GM12872 (cell line): ENCODE results near the gene GAS6.

ENCODE experiments used
- CTCF ChIP-seq: IDR thresholded peaks from 3 replicates; pipeline ENCODE4 v1.5.1; 2011; ENCODE audit warnings: low read depth, mild to moderate bottlenecking, low read length, moderate library complexity; ENCODE audit not compliant: insufficient read depth

Gene GAS6

GRCh38 chr13:113856716-113857065 is 7.2 kb downstream of the GAS6 start:
- TF ChIP-seq CTCF = no peak

GRCh38 chr13:113855931-113856715 is 7.8 kb downstream of the GAS6 start:
- TF ChIP-seq CTCF = no peak

DNA sequence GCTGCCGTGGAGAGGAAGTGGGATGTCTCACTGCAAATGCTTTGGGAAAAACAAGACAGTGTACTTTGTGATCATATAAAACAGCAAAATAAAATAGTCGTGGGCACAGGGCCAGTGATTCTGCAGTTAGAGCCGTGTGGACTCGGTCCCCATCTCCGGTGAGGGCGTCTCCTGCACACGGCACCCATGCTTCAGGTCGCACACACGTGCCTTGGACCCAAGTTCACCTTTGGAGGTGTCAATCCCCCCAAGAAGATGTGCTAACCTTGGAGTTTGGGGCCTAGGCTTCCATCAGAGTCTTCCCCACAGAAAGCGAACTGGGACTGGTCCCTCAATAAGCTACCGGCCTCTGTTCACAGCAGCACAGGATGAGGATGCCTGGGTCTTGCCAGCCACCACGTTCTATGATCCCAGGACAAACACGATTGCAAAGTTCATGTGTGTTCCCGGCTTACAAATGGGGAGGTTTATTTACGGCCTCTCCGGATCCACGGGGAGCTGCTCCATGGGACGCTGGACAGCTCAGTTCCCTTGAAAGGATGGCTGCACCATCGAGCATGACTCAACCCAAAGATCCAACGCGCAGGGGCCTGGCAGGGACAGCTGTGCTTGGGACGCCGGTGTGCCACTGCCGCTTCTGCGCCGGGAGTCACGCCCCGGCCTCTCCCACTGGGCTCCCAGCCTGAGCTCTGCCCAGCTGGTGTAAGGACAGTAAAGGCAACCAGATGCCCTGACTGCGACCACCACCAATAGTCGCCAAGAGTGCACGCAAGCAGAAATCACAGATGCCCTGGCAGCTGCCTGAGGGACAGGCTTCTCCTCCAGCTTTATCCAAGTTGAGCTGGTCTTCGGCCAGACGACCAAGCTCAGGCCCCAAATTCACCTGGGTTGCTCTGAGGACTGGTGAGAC is 8.6 kb downstream of the GAS6 start:
- no peak for TF ChIP-seq CTCF

DNA sequence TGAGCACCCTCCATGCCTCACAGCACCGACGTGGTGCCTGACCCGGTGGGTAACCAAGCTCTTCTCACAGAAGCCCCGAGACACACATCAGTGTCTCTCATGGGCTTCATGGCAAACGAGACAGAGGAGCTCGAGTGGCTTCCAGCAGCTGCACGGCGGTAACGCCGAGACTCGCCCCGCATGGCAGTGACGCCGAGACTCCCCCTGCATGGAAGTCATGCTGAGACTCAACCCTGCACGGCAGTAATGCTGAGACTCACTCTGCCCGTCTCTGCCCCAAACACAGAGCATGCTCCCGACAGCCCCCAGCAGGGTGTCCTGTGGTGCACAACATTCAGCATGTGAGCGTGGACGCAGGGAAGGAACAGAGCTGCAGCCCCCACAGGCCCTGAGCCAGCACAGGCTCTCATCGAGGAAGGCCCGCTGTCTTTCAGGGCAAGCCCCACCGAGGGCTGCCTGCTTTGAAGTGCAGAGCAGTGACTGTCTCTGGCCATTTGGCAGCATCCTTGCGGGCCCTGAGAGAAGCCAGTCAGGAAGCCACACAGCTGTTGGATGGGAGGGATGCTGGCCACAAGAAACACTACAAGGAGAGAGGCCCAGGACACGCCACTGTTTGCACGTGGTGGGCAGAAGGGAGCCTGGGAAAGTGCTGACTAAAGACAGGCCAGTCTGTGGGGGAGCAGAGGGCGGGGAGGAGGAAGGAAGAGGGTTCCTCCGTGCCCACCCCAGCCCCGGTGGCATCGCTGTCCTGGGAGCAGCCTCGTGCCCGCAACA is 9.5 kb downstream of the GAS6 start:
- no peak for TF ChIP-seq CTCF

- no peak for TF ChIP-seq CTCF
Observed at GRCh38 chr13:113853518-113854237, 10.2 kb downstream of the GAS6 start.

GRCh38 chr13:113852536-113853517 is 11.0 kb downstream of the GAS6 start:
- no peak for TF ChIP-seq CTCF
